ENCODE measurements around the gene PLCB1.

The PLCB1 gene

DNA sequence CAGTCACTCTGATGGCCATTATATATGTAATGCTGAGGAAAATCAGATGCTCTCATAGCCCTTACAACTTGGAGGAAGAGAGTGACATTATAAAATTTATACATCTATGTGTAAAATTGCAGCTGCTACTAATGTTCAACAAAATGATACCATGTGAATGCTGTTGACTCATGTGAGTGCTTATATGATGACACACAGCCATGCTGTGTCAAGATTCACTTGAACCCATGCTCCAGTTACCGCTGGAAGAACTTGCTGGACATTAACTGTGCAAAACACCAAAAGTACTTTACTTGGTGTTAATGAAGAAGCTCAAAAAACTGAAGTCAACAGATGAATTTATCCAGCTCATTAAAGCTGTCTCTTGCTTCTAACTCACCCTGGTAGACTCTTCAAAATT is 617.9 kb downstream of the PLCB1 start:
- TF ChIP-seq, protein P1, sequence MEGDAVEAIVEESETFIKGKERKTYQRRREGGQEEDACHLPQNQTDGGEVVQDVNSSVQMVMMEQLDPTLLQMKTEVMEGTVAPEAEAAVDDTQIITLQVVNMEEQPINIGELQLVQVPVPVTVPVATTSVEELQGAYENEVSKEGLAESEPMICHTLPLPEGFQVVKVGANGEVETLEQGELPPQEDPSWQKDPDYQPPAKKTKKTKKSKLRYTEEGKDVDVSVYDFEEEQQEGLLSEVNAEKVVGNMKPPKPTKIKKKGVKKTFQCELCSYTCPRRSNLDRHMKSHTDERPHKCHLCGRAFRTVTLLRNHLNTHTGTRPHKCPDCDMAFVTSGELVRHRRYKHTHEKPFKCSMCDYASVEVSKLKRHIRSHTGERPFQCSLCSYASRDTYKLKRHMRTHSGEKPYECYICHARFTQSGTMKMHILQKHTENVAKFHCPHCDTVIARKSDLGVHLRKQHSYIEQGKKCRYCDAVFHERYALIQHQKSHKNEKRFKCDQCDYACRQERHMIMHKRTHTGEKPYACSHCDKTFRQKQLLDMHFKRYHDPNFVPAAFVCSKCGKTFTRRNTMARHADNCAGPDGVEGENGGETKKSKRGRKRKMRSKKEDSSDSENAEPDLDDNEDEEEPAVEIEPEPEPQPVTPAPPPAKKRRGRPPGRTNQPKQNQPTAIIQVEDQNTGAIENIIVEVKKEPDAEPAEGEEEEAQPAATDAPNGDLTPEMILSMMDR (IDR thresholded peaks at IDR 0.05; ENCODE audit: insufficient read depth, low read length, poor library complexity, severe bottlenecking) = no peak
- no peaks in the 10 kb centered on the region for H3K36me3 ChIP-seq (ENCODE audit: control insufficient read depth, insufficient read depth, low read length)
- H3K4me3 ChIP-seq (replicated peaks; ENCODE audit: low read depth, low read length) = no peak overlapping the region
- no peak for DNase-seq (ENCODE audit: extremely low read depth, insufficient read length)
- no peaks in the 10 kb centered on the region; the same call in 1 of the 2 replicates for H3K27me3 ChIP-seq (replicated peaks; ENCODE audit: control insufficient read depth, insufficient read depth, low read length)

DNA sequence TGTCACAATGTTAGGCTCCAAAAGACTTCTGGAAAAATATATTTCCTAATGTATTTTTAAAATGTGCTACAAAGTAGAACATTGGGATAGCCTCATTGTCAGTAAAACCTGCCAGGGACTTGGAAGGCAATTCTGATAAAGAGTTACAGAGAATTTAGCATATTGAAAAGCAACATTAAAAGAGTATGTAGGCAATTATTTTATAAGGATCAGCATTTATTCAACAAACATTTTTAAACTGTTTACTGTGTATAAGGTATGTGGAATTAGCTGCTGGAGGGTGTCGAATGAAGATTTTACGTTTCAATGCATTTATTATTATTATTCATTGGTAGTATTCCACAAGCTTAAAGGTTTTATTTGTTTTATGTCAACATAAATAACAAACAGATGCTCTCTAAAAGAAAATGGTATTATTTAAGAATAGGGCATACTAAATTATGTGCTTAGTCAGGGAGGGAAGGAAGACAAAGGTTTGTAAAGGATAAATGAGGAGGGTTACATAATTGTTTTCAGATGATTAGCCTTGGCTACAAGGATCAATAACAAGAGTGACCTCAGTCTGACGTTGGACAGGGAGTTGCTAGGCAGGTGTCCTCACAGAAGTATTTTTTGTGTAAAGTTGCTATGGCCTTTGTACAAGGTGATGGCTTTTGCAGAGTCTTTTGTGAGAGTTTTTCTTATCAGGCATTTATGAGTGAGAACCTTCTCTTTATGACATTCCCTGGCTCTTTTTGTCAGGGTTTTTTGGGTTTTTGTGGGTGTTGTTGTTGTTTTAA is 623.5 kb downstream of the PLCB1 start:
- TF ChIP-seq, protein P1 (IDR thresholded peaks at IDR 0.05; ENCODE audit: insufficient read depth, low read length, poor library complexity, severe bottlenecking) = no peak
- DNase-seq (ENCODE audit: extremely low read depth, insufficient read length) = no peak
- Histone ChIP-seq H3K27me3 (replicated peaks; ENCODE audit: control insufficient read depth, insufficient read depth, low read length) (no peaks in the 10 kb centered on the region; the same call in 1 of the 2 replicates), H3K36me3 (ENCODE audit: control insufficient read depth, insufficient read depth, low read length) (no peaks in the 10 kb centered on the region), H3K4me3 (replicated peaks; ENCODE audit: low read depth, low read length) (no peak overlapping the region)

DNA sequence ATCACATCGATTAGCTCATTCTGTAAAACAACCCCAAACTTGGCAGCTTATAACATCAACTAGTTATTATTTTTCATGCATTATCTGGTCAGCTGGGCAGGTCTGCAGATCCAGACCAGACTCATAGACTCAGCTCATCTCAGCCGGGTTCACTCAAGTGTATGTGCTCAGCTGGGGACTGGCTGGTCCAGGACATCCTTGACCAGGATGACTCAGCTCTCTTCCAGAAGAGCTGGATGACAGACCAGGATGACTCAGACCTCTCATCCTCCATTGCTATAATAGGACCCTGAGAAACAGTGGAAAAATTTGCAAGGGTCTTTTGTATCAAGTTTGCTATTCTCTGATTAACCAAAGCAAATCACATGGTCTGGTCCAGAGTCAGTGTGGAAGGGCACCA is 624.3 kb downstream of the PLCB1 start:
- H3K4me3 ChIP-seq (replicated peaks; ENCODE audit: low read depth, low read length) = no peak overlapping the region
- H3K27me3 ChIP-seq (replicated peaks; ENCODE audit: control insufficient read depth, insufficient read depth, low read length) = no peaks in the 10 kb centered on the region; the same call in 1 of the 2 replicates
- TF ChIP-seq, protein P1 (IDR thresholded peaks at IDR 0.05; ENCODE audit: insufficient read depth, low read length, poor library complexity, severe bottlenecking) = no peak
- no peaks in the 10 kb centered on the region for H3K36me3 ChIP-seq (ENCODE audit: control insufficient read depth, insufficient read depth, low read length)
- no peak for DNase-seq (ENCODE audit: extremely low read depth, insufficient read length)

DNA sequence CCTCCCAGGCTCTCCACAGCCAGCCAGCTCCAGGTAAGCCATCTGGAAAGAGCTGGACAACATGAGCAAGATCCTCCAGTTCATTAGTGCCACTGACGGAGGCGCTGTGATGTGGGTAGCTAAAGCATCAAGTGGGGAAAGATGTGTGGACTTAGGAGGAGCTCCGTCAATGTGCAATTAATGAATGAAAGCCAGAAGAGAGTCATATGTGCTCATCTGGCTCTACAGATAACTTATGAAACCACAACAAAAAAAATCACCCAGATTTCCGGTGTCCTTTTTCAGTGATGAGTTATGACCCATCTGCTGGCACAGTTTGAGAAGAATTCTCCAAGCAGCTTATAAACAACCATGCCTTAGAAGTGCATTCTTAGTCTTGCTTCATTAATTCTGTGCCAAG is 625.1 kb downstream of the PLCB1 start:
- no peak for DNase-seq (ENCODE audit: extremely low read depth, insufficient read length)
- Histone ChIP-seq H3K4me3 (replicated peaks; ENCODE audit: low read depth, low read length) (no peak overlapping the region), H3K27me3 (replicated peaks; ENCODE audit: control insufficient read depth, insufficient read depth, low read length) (no peaks in the 10 kb centered on the region; the same call in 1 of the 2 replicates), H3K36me3 (ENCODE audit: control insufficient read depth, insufficient read depth, low read length) (no peaks in the 10 kb centered on the region)
- TF ChIP-seq, protein P1 (IDR thresholded peaks at IDR 0.05; ENCODE audit: insufficient read depth, low read length, poor library complexity, severe bottlenecking) = no peak

DNA sequence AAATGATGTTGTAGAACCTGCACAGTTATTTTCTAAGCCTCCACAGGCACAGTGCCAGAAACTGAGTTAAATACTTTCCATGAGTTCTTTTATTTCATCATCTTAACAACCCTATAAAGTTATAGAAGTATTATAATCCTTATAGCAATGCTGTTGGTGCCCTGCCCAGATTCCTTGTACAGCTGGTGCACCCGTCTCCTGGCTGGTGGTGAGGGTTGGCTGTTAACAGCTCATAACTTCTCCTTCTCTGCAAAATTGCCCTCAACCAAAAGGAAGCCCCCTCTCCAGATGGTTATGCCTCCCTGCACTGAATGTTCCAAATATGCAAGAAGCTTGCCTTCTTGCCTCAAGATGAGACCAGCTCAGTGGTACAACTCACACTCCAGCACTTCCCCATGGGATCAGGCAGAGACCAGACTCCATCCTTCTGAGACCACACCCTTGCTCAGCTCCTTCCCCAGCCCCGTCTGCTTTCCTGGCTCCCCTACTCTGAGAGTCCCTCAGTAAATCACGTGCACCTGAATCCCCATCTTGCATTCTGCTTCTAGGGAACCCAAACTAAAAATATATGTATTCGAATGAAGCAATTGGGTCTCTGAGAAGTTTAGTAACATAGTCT is 632.4 kb downstream of the PLCB1 start:
- Histone ChIP-seq H3K27me3 (replicated peaks; ENCODE audit: control insufficient read depth, insufficient read depth, low read length) (no peaks in the 10 kb centered on the region), H3K4me3 (replicated peaks; ENCODE audit: low read depth, low read length) (no peak overlapping the region), H3K36me3 (ENCODE audit: control insufficient read depth, insufficient read depth, low read length) (no peaks in the 10 kb centered on the region)
- TF ChIP-seq, protein P1 (IDR thresholded peaks at IDR 0.05; ENCODE audit: insufficient read depth, low read length, poor library complexity, severe bottlenecking) = no peak
- DNase-seq (ENCODE audit: extremely low read depth, insufficient read length) = no peak

Measured in GM06990 (cell line).